GM11168 (cell line): ENCODE results near the gene HTR3A.
"Not testable (repeated sequence)": the region's sequence is repeated elsewhere in the genome, so short reads cannot be mapped to it uniquely, and the experiment has no call there.

Source experiments
- in situ Hi-C: fragments of 300-500 bp; cut with MboI; formaldehyde crosslinking; loops from one replicate; pipeline ENCODE4 v1.12.0; 2022; ENCODE audit warnings: low sequenced_read_pairs; ENCODE audit not compliant: unreplicated experiment

The HTR3A gene

GRCh38 chr11:113974741-113975470 lies at the start of gene HTR3A:
TSS of gene HTR3A (plus strand) at chr11:113975108. CDS start at chr11:113975326, 218 bp downstream.
- in situ Hi-C loops, result no loop called here

- in situ Hi-C loops, result no loop called here
These were observed 48.4 kb upstream of the HTR3A start for GRCh38 chr11:113926273-113927197.

GRCh38 chr11:113928311-113928710 lies 46.6 kb upstream of the HTR3A start:
- in situ Hi-C loops, result no loop called here

GRCh38 chr11:113932788-113933187 lies 42.1 kb upstream of the HTR3A start:
- in situ Hi-C loops, result no loop called here

- in situ Hi-C loops, result not testable (repeated sequence)
These were observed 40.7 kb upstream of the HTR3A start for GRCh38 chr11:113934193-113934592.

GRCh38 chr11:113934761-113935160 lies 40.1 kb upstream of the HTR3A start:
- in situ Hi-C loops, result no loop called here

- in situ Hi-C loops, result no loop called here
These were observed 39.0 kb upstream of the HTR3A start for GRCh38 chr11:113935858-113936257.

- in situ Hi-C loops, result no loop called here
These were observed 37.0 kb upstream of the HTR3A start for GRCh38 chr11:113937918-113938317.

GRCh38 chr11:113942256-113942655 lies 32.7 kb upstream of the HTR3A start:
- in situ Hi-C loops, result no loop called here

GRCh38 chr11:113946162-113946561 lies 28.7 kb upstream of the HTR3A start:
- in situ Hi-C loops, result not testable (repeated sequence)

GRCh38 chr11:113947994-113948393 lies 26.9 kb upstream of the HTR3A start:
- in situ Hi-C loops, result no loop called here

GRCh38 chr11:113949891-113950290 lies 25.0 kb upstream of the HTR3A start:
- in situ Hi-C loops, result no loop called here

GRCh38 chr11:113951537-113951936 lies 23.4 kb upstream of the HTR3A start:
- in situ Hi-C loops, result no loop called here

- in situ Hi-C loops, result no loop called here
These were observed 22.8 kb upstream of the HTR3A start for GRCh38 chr11:113952070-113952469.

GRCh38 chr11:113952588-113952987 lies 22.3 kb upstream of the HTR3A start:
- in situ Hi-C loops, result no loop called here

- in situ Hi-C loops, result no loop called here
These were observed 20.7 kb upstream of the HTR3A start for GRCh38 chr11:113954235-113954634.

GRCh38 chr11:113956986-113957385 lies 17.9 kb upstream of the HTR3A start:
- in situ Hi-C loops, result no loop called here

- in situ Hi-C loops, result no loop called here
These were observed 14.1 kb upstream of the HTR3A start for GRCh38 chr11:113960702-113961330.

GRCh38 chr11:113967361-113967760 lies 7.5 kb upstream of the HTR3A start:
- in situ Hi-C loops, result no loop called here

GRCh38 chr11:113971506-113972195 lies 3.3 kb upstream of the HTR3A start:
- in situ Hi-C loops, result no loop called here
